GM18858 (cell line): ENCODE data around the gene SHC2.
"Not testable (repeated sequence)": the region's sequence is repeated elsewhere in the genome, so short reads cannot be mapped to it uniquely, and the experiment has no call there.

ENCODE experiments used
- ATAC-seq: cut with Tn5 transposase; IDR thresholded peaks from one replicate; pipeline ENCODE4 v1.9.1; 2021; ENCODE audit not compliant: unreplicated experiment

Gene SHC2

GRCh38 chr19:391207-391557 lies 69.7 kb downstream of the SHC2 start:
- ATAC-seq: no peak

DNA sequence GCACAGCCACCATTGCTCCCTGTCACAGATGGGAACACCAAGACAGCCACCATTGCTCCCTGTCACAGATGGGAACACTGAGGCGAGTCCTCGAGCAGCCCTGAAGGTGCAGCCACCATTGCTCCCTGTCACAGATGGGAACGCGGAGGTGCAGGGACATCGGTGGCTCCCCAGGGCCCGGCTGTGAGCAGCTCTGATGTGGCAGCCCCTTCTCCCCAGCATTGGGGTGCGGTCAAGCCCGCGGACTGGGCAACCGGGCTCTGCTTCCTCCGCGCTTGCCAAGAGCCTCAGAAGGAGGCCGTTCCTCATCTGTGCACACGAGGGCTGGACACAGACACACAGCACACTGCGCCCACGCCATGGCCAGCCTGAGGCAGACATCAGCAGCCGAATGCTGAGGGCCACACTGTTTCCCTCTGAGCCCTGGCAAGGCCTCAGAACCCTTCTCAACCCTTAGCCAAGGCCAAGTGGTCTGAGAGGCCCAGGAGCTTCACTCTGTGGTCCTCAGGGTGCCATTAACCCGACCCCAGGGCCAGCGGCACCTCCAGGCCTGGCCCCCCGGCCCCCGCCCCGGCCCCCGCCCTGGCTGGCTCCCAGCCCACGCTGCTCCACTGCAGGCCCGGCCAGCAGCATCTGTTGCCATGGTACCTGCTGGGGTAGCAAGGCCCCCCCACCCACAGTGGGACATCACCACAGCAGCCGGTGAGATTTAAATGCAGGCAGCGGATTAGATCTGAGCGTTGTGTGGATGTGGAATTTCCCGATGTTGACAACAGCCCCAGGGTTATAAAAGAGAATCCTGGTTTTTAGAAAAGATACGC lies 70.2 kb downstream of the SHC2 start:
- ATAC-seq: no peak

DNA sequence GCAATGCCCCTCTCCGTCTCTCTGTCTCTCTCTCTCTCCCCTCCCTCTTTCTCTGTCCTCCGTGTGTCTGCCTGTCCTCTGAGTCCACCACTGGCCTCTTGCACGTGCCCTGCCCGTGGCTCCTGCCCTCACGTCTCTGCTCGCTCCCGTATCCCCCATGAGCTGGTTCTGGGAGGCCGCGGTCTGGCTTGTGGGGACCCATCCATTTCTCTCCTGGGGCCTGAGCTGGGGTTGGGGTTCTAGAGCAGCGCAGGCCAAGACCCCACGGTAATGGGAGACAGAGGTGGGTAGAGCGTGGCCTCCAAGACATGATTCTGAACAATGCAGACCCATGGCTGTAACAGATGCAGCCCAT lies 70.9 kb downstream of the SHC2 start:
- ATAC-seq: no peak

DNA sequence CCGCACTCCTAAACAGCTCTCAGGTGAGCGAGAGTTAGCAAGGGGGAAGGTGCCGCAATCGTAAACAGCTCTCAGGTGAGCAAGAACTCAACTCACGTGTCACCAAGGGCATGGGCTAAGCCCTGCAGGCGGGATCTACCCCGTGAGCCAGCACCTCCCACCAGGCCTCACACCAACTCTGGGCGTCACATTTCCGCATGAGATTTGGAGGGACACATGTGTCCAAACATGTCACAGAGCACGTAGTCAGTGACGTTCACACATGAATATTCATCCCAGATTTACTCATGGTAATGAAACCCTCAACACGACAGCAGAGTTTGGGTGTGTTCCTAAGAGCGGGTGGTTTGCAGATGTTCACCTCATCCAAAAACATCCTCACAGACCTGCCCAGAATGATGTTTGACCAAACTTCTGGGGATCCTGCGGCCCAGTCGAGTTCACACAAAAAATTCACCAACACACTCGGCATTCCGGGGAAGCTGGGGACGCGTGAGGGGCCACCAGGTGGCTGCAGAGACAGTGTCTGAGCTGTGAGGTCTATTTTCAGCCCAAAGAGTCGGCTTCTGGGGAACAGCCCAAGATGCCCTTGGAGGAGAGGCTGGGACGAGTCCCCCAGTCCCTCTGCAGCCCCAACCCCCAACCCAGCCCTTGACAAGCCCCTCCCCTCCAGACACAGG lies 71.4 kb downstream of the SHC2 start:
- ATAC-seq: no peak

- ATAC-seq: no peak
Observed at GRCh38 chr19:388691-389090, 72.1 kb downstream of the SHC2 start.

DNA sequence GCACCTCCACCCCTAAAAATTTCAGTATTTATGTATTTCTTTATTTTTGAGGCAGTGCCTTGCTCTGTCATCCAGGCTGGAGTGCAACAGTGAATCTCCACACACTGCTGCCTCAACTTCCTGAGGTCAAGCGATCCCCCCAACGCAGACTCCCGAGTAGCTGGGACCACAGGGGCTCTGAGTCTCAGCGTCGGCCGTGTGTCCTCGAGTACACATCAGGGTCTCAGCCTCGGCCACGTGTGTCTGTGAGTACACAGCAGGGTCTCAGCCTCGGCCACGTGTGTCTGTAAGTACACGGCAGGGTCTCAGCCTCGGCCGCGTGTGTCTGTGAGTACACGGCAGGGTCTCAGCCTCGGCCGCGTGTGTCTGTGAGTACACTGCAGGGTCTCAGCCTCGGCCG lies 73.1 kb downstream of the SHC2 start:
- ATAC-seq: no peak

- not testable (repeated sequence) for ATAC-seq
Observed at GRCh38 chr19:386632-387301, 74.1 kb downstream of the SHC2 start.

DNA sequence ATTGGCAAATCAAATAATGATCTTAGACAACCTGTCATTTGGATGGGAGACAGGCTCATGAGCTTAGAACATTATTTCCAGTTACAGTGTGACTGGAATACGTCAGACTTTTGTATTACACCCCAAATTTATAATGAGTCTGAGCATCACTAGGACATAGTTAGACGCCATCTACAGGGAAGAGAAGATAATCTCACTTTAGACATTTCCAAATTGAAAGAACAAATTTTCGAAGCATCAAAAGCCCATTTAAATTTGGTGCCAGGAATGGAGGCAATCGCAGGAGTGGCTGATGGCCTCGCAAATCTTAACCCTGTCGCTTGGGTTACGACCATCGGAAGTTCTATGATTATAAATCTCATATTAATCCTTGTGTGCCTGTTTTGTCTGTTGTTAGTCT lies 74.6 kb downstream of the SHC2 start:
- not testable (repeated sequence) for ATAC-seq

DNA sequence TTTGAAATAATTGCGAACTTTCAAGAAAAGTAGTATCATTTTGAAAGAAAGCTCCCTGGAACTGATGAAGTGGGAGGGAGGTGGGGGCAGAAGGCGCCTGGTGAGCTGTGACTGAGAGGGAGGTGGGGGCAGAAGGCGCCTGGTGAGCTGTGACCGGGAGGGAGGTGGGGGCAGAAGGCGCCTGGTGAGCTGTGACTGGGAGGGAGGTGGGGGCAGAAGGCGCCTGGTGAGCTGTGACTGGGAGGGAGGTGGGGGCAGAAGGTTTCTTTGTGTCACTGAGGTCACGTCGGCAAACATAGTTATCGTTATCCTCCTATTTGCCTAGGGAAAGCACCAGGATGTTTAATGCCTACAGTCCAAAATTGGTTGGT lies 76.0 kb downstream of the SHC2 start:
- no peak for ATAC-seq

DNA sequence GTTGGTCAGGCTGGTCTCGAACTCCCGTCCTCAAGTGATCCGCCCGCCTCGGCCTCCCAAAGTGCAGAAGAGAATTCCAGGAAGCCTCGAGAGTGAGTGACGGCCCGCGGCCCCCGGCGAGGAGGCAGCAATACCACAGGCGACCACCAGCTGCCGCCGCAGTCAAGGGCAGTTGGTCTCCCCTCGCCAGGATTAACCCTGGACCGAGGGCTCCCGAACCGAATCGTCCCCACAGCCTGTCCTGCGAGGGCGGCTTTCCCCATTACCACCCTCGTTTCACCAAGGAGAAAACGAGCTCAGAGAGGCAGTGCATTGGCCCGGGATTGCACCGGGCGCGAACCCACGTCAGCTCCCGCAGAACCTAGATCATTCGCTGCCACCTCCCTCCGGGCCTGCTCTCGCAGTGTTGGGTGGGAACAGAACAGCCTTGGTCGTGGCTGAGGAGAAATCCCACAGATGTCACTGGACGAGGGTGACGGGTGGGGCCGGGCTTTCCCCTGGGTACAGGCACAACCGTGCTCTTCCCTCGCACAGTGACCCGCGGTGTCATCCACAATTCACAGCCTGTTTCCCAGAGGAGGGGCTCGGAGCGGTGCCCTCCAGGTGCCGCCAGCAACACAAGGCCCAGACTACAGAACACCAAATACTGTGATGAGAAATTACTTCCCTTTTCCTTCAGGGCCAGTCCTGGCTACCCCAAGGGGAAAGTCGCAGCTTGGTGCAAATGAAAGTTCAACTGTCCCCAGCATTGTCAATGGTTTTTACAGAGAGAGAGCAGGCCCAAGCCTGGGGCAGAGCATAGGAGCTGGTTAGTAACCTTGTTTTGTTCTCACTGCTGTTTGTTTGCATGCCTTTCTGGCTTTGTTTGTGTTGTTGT lies 76.7 kb downstream of the SHC2 start:
- ATAC-seq: no peak

DNA sequence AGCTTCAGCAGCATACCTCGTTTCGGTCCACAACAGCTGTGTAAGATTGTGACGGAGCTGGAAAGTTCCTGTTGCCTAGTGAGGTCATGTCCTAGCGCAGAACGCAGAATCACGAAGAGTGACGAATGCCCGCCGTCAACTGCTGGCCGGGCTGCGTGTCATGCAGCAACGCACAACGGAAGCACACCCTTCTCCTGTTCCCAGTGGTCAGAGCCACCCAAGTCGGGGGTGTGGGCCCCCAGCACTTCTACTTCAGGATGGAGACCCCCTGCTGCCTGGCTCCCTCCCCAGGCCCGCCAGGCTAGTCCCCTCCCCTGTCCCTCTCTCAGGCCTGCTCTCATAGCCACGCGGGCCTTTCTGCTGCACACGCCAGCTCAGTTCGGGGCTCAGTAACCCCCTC lies 77.8 kb downstream of the SHC2 start:
- ATAC-seq: no peak

- not testable (repeated sequence) for ATAC-seq
Observed at GRCh38 chr19:382578-382977, 78.3 kb downstream of the SHC2 start.

GRCh38 chr19:381901-382300 lies 78.9 kb downstream of the SHC2 start:
- ATAC-seq: not testable (repeated sequence)

- ATAC-seq: not testable (repeated sequence)
Observed at GRCh38 chr19:380618-381219, 80.1 kb downstream of the SHC2 start.

DNA sequence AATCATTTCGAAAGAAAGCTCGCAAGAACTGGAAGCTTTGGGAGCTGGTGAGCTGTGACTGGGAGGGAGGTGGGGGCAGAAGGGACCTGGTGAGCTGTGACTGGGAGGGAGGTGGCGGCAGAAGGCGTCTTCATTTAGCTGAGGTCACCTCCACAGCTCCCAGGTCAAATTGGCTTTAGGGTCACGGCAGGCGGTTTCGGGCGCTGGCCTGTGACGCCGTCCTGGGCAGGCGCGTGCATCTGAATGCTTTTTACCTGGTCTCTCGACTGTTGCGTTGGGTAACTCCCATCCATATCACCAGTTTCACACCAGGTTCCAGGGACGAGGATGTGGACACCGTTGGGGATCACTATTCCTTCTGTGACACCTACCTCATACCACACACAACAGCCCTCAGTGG lies 81.0 kb downstream of the SHC2 start:
- no peak for ATAC-seq

GRCh38 chr19:378706-379105 lies 82.1 kb downstream of the SHC2 start:
- ATAC-seq: no peak

- ATAC-seq: no peak
Observed at GRCh38 chr19:377801-378581, 82.8 kb downstream of the SHC2 start.

DNA sequence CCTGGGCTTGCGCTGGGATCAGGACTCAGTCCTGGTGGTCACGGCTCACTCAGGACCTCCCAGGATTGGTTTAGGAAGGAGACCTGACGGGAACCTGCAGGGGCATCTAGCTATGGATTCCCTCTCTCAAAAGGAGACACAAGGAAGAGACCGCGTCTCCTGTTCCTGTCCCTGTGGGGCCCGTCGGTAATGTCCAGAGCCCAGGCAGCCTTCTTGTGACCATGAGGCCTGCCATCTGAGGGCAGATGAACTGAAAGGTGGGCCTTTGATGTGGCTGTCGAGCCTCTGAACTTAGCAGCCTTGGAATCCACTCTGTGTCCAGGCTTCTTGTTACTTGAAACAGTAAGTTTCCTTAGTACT lies 84.7 kb downstream of the SHC2 start:
- ATAC-seq: no peak

- ATAC-seq: no peak
Observed at GRCh38 chr19:375395-376110, 85.3 kb downstream of the SHC2 start.

DNA sequence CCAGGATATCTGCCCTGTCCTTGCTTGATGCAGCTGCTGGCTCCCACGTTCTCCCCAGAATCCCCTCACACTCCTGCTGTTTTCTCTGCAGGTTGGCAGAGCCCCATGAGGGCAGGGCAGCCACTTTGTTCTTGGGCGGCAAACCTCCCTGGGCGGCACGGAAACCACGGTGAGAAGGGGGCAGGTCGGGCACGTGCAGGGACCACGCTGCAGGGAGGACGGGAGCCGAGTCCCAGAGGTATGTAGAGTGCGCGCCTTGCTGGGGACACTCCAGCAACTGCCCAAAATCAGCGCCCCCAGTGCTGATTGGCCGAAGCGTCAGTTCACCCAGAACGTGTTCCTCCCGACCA lies 86.0 kb downstream of the SHC2 start:
- no peak for ATAC-seq
